Measurements from ENCODE around the gene ACTG1.

The ACTG1 gene

DNA sequence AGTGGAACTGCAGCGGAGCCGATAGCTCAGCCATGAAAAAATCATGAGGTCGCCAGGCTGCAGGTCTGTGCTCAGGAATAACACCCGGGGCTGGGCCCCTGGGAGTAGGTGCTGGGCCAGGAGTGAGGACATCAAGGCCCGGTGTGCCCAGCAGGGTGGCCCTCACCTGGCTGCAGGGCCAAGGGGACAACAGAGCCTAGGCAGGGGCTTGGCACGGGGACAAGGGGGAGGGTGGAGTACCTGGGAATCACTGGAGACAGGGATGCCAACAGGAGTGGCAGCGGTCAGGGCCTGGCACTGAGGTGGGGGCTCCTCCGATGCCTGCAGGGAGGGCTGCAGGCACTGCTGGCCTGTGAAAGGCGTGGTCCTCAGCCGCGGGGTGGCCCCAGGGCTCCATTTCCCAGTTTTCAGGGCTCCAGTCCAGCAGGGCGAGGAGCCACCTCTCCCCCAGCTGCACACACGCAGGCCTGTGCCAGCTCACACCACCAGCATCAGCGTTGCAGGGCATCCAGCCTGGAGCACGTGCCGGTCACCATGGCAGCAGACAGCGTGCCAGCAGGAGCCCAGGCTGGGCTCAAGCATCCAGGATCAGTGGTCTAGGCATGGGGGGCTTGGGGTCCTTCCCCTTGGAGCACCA is 10.9 kb upstream of the ACTG1 start:
- Histone ChIP-seq H3K9me3 (ENCODE audit: low read length) (no peaks in the 10 kb centered on the region), H3K27me3 (ENCODE audit: insufficient read depth, low read length) (peaks cover 6% of the 10 kb centered on the region), H3K4me3 (ENCODE audit: low read length) (no peak overlapping the region), H3K4me1 (ENCODE audit: insufficient read depth, low read length) (peaks cover 17% of the 10 kb centered on the region), H3K36me3 (ENCODE audit: insufficient read depth, low read length) (no peaks in the 10 kb centered on the region), H2AFZ (ENCODE audit: low read depth, low read length) (no peak overlapping the region)

DNA sequence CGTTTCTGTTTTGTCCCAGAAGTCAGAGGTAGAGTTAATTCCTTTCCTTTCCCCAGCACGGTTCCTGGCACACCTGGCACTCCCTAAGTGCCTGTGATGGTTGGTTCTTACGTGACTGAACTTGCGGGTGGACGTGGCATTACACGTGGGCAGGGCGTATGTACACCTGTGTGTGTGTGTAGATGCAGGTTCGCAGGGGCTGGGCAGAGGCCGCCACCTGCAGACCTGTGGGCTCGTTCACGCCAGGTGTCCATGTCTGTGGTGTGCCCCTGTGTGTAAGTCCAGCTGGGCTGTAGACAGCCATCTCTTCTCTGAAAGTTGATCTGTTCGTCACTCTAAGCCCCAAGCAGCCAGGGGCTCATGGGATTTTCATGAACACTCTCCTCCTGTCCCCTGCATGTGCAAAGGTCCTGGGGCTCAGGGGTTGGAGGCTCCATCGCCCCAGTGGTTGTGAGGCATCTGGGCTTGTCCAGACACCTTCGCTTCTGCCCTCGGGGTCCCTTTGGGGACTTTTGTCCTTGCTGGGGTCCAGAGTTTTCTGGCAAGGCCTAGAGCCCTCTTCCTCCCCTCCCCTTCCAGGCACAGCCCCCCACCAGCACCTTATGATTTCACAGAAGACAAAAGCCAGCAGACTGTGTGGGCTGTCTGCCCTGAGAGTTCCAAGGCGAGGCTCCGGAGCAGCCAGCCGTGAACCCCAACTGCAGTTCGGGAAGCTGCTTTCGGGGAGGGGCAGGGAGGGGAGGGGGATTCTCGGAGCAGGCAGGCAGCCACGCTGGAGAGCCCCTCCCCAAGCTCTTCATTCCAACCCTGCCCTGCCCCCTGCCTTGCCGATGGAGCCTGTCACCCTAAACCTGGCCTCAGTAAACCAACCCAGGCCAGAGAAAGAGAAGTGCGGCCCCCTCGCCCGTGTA is 10.1 kb upstream of the ACTG1 start:
- Histone ChIP-seq H3K4me3 (ENCODE audit: low read length) (no peak overlapping the region), H3K4me1 (ENCODE audit: insufficient read depth, low read length) (peaks cover 18% of the 10 kb centered on the region), H3K27me3 (ENCODE audit: insufficient read depth, low read length) (peaks cover 6% of the 10 kb centered on the region), H3K36me3 (ENCODE audit: insufficient read depth, low read length) (no peaks in the 10 kb centered on the region), H3K9me3 (ENCODE audit: low read length) (no peaks in the 10 kb centered on the region), H2AFZ (ENCODE audit: low read depth, low read length) (no peak overlapping the region)

DNA sequence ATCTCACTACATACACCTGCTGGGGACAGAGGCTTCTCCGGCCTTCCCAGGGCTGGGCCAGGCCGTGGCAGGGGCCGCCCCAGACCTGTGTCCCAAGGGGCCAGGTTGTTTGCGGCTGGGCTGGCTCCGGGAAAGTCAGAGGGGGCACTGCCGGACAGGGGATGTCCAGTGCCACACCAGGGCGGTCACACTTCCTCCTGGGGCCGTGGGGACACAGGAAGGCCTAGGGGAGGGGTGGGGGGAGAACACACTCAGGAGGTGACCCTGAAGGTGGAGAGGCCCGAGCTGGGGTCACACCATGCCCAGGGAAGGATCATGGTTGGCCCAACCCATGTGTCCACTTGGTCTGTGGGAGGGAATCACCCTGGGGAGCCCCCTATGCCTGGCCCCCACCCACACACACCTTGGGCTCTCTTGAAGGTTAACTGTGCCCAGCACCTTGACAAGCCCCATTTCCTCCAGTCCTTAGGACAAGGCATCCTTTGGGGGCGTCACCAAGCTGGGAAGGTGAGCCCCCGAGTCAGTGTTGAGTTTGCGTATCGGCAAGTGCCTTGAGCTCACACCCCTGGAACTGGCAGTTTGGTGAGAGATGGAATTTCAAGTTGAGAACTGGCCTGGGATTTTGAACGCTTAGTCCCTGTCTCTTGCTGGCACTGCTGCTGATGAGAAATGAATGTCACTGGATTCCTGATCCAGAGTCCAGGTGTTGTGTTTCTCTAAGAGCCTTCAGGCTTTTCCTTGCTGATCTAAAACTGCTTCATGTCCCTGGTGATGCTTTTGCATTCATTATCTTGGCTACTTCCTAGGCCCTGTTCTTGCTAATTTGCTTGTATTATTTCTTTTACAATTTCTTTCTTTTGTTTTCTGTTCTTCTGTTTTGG is 7.7 kb upstream of the ACTG1 start:
- Histone ChIP-seq H3K36me3 (ENCODE audit: insufficient read depth, low read length) (no peaks in the 10 kb centered on the region), H3K27me3 (ENCODE audit: insufficient read depth, low read length) (no peaks in the 10 kb centered on the region), H3K4me3 (ENCODE audit: low read length) (no peak overlapping the region), H2AFZ (ENCODE audit: low read depth, low read length) (no peak overlapping the region), H3K4me1 (ENCODE audit: insufficient read depth, low read length) (peaks cover 33% of the 10 kb centered on the region), H3K9me3 (ENCODE audit: low read length) (no peaks in the 10 kb centered on the region)

GRCh38 chr17:81519284-81520020 is 6.9 kb upstream of the ACTG1 start:
- Histone ChIP-seq H3K9me3 (ENCODE audit: low read length) (no peaks in the 10 kb centered on the region), H3K27me3 (ENCODE audit: insufficient read depth, low read length) (no peaks in the 10 kb centered on the region), H3K36me3 (ENCODE audit: insufficient read depth, low read length) (no peaks in the 10 kb centered on the region), H3K4me3 (ENCODE audit: low read length) (no peak overlapping the region), H3K4me1 (ENCODE audit: insufficient read depth, low read length) (peaks cover 33% of the 10 kb centered on the region), H2AFZ (ENCODE audit: low read depth, low read length) (no peak overlapping the region)

DNA sequence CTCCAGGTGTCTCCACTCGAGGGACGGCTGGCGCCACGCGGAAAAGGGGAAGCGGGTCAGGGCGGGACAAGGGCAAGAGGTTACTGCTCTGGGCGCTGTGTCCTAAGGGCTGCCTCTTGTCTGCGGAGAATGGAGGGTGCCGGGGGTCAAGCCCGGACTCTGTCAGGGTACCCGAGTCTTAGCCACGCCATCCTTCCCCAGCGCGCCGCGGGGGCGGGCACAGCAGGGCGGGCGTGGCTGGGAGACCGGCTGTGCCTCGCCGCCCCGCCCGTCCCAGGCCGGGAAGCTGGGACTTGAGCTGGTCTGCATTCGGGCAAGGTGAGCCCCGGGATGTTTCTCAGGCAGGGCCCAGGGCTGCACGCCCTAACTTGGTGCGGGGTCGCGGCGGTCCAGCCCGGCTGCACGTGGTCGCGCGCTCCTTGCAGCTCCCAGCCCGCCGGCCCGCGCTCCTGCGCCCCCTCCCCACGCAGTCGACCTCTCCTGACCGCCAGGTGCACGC is 6.2 kb upstream of the ACTG1 start:
- peaks cover 29% of the 10 kb centered on the region for H3K4me1 ChIP-seq (ENCODE audit: insufficient read depth, low read length)

GRCh38 chr17:81518113-81518784 is 5.7 kb upstream of the ACTG1 start:
- no peaks in the 10 kb centered on the region for H3K27me3 ChIP-seq (ENCODE audit: insufficient read depth, low read length)
- H3K9me3 ChIP-seq (ENCODE audit: low read length): no peaks in the 10 kb centered on the region
- H2AFZ ChIP-seq (ENCODE audit: low read depth, low read length): no peak overlapping the region
- H3K4me3 ChIP-seq (ENCODE audit: low read length): no peak overlapping the region
- H3K36me3 ChIP-seq (ENCODE audit: insufficient read depth, low read length): no peaks in the 10 kb centered on the region
- peaks cover 23% of the 10 kb centered on the region for H3K4me1 ChIP-seq (ENCODE audit: insufficient read depth, low read length)

More for the DNA sequence above, 6.2 kb upstream of the ACTG1 start:
- no peaks in the 10 kb centered on the region for H3K27me3 ChIP-seq (ENCODE audit: insufficient read depth, low read length)
- no peak overlapping the region for H3K4me3 ChIP-seq (ENCODE audit: low read length)
- no peaks in the 10 kb centered on the region for H3K9me3 ChIP-seq (ENCODE audit: low read length)
- no peak overlapping the region for H2AFZ ChIP-seq (ENCODE audit: low read depth, low read length)
- H3K36me3 ChIP-seq (ENCODE audit: insufficient read depth, low read length): no peaks in the 10 kb centered on the region

GRCh38 chr17:81517339-81518112 is 4.9 kb upstream of the ACTG1 start:
- H3K4me1 ChIP-seq (ENCODE audit: insufficient read depth, low read length): peaks cover 18% of the 10 kb centered on the region
- H3K9me3 ChIP-seq (ENCODE audit: low read length): no peaks in the 10 kb centered on the region
- no peak overlapping the region for H3K4me3 ChIP-seq (ENCODE audit: low read length)
- H3K36me3 ChIP-seq (ENCODE audit: insufficient read depth, low read length): no peaks in the 10 kb centered on the region
- H3K27me3 ChIP-seq (ENCODE audit: insufficient read depth, low read length): no peaks in the 10 kb centered on the region
- H2AFZ ChIP-seq (ENCODE audit: low read depth, low read length): no peak overlapping the region

GRCh38 chr17:81517009-81517338 is 4.4 kb upstream of the ACTG1 start:
- peaks cover 18% of the 10 kb centered on the region for H3K4me1 ChIP-seq (ENCODE audit: insufficient read depth, low read length)
- no peak overlapping the region for H3K4me3 ChIP-seq (ENCODE audit: low read length)
- peaks cover under 1% of the 10 kb centered on the region for H3K36me3 ChIP-seq (ENCODE audit: insufficient read depth, low read length)

GRCh38 chr17:81516439-81516838 is 3.8 kb upstream of the ACTG1 start:
- H3K27me3 ChIP-seq (ENCODE audit: insufficient read depth, low read length): no peaks in the 10 kb centered on the region
- H3K9me3 ChIP-seq (ENCODE audit: low read length): no peaks in the 10 kb centered on the region
- H3K36me3 ChIP-seq (ENCODE audit: insufficient read depth, low read length): peaks cover 6% of the 10 kb centered on the region
- no peak overlapping the region for H2AFZ ChIP-seq (ENCODE audit: low read depth, low read length)
- peaks cover 18% of the 10 kb centered on the region for H3K4me1 ChIP-seq (ENCODE audit: insufficient read depth, low read length)
- H3K4me3 ChIP-seq (ENCODE audit: low read length): no peak overlapping the region

More at GRCh38 chr17:81517009-81517338, 4.4 kb upstream of the ACTG1 start:
- Histone ChIP-seq H3K9me3 (ENCODE audit: low read length) (no peaks in the 10 kb centered on the region), H3K27me3 (ENCODE audit: insufficient read depth, low read length) (no peaks in the 10 kb centered on the region), H2AFZ (ENCODE audit: low read depth, low read length) (no peak overlapping the region)

DNA sequence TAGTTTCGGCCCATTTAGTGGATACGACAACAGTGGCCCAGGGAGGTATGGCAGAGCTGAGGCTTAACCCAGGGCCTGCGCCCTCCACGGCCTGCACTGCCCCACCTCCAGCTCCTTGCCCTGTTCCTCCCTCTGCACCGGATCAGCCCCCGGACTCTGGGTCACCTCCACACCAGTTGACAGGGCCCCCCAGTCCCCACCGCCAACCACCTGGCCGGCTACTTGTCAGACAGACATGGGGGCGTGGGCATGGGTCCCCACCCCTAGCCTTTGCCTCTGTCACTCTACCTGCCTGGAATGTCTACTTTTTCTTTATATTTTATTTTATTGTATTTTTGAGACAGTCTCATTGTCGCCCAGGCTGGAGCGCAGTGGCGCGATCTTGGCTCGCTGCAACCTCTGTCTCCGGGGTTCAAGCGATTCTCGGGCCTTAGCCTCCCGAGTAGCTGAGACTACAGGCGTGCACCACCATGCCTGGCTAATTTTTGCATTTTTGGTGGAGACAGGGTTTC is 3.0 kb upstream of the ACTG1 start:
- Histone ChIP-seq H3K9me3 (ENCODE audit: low read length) (no peaks in the 10 kb centered on the region), H3K36me3 (ENCODE audit: insufficient read depth, low read length) (peaks cover 15% of the 10 kb centered on the region), H3K4me1 (ENCODE audit: insufficient read depth, low read length) (peaks cover 18% of the 10 kb centered on the region), H2AFZ (ENCODE audit: low read depth, low read length) (no peak overlapping the region), H3K27me3 (ENCODE audit: insufficient read depth, low read length) (no peaks in the 10 kb centered on the region), H3K4me3 (ENCODE audit: low read length) (peak overlapping the region; percentile 83)

DNA sequence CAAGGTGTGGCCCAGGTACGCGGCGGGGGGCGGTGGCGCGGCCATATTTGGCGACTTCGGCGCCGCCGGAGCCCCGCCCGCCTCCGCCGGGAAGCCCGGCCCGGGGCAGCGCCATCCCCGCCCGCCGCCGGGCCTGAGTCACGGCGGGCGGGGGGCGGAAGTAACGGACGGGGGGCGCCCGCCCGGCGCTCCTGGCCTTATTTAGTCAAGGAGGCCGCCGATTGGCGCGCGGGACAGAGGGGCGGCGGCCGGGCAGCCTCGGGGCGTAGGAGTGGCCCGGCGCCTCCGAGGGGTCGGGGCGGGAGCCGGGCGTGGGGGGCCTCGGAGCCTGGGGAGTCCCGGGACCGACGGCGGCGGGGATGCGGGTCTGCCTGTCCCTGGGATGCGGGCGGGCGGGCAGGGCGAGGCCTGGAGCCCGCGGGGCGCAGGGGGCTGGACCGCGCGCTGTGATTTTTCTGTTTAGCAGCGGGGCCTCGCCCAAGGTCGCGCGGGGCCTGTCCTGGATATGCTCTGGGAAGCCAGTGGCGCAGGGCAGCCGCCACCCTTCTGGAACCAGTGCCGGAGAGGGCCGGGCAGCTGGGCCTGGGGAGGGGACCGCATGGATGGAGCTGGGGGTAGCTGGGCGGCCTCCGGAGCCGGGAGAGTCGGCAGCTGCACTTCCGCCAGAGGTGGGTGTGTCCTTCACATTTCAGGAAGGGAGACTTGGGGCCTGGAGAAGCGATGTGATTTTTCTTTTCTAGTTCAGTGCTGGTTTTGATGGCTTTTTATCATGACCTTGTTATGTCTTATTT is 2.3 kb upstream of the ACTG1 start:
- Histone ChIP-seq H3K4me3 (ENCODE audit: low read length) (peak overlapping the region; percentile 83), H3K4me1 (ENCODE audit: insufficient read depth, low read length) (peaks cover 18% of the 10 kb centered on the region), H3K9me3 (ENCODE audit: low read length) (no peaks in the 10 kb centered on the region), H3K36me3 (ENCODE audit: insufficient read depth, low read length) (peaks cover 21% of the 10 kb centered on the region), H2AFZ (ENCODE audit: low read depth, low read length) (no peak overlapping the region), H3K27me3 (ENCODE audit: insufficient read depth, low read length) (no peaks in the 10 kb centered on the region)
